Liver (tissue), 3 donors: ENCODE data around the gene ARPC4.

Source experiments
- GABPA ChIP-seq, 2 donors: IDR thresholded peaks in 1 of 2; conservative IDR thresholded peaks in 1 of 2; 2 replicates each; pipeline ENCODE4 v1.6.1; 2016; ENCODE audit warnings: antibody characterized with exemption in 2 of 2, mild to moderate bottlenecking in 1 of 2, moderate library complexity in 1 of 2
- MAX ChIP-seq: IDR thresholded peaks from 2 replicates; pipeline ENCODE4 v1.6.1; 2016; ENCODE audit warnings: antibody characterized with exemption
- REST ChIP-seq: IDR thresholded peaks from 2 replicates; pipeline ENCODE4 v1.6.1; 2016; ENCODE audit warnings: antibody characterized with exemption, mild to moderate bottlenecking
- TF ChIP-seq, protein P1 (sequence below): fragments of 150-350 bp; IDR thresholded peaks from 2 replicates; pipeline ENCODE4 v1.5.1; 2017; ENCODE audit warnings: improper control_type of control experiment, low read depth, low read length; ENCODE audit not compliant: missing input control
- TF ChIP-seq, protein P2 (sequence below): IDR thresholded peaks from 2 replicates; pipeline ENCODE4 v1.6.1; 2016; ENCODE audit warnings: antibody characterized with exemption
- TF ChIP-seq, protein P3 (sequence below): IDR thresholded peaks from 2 replicates; pipeline ENCODE4 v1.6.1; 2016; ENCODE audit warnings: antibody characterized with exemption
- donor health status: healthy.
- donor health status: healthy.

DNA sequence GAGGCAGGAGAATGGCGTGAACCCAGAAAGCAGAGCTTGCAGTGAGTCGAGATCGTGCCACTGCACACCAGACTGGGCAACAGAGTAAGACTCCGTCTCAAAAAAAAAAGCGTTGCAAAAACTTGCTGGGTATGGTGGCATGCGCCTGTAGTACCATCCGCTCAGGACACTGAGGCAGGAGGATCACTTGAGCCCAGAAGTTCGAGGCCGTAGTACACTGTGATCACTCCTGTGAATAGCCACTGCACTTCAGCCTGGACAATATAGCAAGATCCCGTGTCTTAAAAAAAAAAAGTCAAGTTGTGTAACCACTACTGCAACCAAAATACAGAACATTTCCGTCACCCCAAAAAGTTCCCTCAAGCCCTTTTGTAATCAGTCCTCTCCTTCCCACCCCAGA lies 1.5 kb downstream of the ARPC4 start:
- TF ChIP-seq, protein P1, sequence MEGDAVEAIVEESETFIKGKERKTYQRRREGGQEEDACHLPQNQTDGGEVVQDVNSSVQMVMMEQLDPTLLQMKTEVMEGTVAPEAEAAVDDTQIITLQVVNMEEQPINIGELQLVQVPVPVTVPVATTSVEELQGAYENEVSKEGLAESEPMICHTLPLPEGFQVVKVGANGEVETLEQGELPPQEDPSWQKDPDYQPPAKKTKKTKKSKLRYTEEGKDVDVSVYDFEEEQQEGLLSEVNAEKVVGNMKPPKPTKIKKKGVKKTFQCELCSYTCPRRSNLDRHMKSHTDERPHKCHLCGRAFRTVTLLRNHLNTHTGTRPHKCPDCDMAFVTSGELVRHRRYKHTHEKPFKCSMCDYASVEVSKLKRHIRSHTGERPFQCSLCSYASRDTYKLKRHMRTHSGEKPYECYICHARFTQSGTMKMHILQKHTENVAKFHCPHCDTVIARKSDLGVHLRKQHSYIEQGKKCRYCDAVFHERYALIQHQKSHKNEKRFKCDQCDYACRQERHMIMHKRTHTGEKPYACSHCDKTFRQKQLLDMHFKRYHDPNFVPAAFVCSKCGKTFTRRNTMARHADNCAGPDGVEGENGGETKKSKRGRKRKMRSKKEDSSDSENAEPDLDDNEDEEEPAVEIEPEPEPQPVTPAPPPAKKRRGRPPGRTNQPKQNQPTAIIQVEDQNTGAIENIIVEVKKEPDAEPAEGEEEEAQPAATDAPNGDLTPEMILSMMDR, result no peak
- TF ChIP-seq, protein P2, sequence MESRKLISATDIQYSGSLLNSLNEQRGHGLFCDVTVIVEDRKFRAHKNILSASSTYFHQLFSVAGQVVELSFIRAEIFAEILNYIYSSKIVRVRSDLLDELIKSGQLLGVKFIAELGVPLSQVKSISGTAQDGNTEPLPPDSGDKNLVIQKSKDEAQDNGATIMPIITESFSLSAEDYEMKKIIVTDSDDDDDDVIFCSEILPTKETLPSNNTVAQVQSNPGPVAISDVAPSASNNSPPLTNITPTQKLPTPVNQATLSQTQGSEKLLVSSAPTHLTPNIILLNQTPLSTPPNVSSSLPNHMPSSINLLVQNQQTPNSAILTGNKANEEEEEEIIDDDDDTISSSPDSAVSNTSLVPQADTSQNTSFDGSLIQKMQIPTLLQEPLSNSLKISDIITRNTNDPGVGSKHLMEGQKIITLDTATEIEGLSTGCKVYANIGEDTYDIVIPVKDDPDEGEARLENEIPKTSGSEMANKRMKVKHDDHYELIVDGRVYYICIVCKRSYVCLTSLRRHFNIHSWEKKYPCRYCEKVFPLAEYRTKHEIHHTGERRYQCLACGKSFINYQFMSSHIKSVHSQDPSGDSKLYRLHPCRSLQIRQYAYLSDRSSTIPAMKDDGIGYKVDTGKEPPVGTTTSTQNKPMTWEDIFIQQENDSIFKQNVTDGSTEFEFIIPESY, result no peak
- TF ChIP-seq, protein P3, sequence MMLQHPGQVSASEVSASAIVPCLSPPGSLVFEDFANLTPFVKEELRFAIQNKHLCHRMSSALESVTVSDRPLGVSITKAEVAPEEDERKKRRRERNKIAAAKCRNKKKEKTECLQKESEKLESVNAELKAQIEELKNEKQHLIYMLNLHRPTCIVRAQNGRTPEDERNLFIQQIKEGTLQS, result no peak
- no peak for TF ChIP-seq REST
- no peak for TF ChIP-seq GABPA (IDR thresholded peaks at IDR 0.05 in 1 of 2, conservative IDR thresholded peaks at IDR 0.05 in 1 of 2)
- no peak for TF ChIP-seq MAX
